ENCODE measurements around the gene PAX4.

Gene PAX4

DNA sequence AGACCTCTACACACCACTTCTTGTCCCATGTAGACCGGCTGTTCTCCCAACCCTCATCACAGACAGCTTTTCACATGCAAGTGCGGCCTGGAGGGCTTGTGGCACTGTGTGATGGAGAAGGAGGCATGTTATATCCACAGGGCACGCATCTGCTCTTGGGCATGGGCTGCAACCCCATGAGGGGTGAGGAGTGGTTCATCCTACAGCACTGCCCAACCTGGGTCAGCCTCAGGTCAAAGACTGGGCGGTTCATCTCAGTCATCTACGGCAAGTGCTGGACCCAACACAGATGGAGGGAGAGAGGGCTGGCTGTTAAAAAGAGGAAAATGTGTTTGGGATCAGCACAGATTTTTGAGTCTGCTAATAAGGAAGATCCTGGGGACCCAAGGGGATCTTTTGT lies 22.2 kb downstream of the PAX4 start:
- TF ChIP-seq, protein P1, sequence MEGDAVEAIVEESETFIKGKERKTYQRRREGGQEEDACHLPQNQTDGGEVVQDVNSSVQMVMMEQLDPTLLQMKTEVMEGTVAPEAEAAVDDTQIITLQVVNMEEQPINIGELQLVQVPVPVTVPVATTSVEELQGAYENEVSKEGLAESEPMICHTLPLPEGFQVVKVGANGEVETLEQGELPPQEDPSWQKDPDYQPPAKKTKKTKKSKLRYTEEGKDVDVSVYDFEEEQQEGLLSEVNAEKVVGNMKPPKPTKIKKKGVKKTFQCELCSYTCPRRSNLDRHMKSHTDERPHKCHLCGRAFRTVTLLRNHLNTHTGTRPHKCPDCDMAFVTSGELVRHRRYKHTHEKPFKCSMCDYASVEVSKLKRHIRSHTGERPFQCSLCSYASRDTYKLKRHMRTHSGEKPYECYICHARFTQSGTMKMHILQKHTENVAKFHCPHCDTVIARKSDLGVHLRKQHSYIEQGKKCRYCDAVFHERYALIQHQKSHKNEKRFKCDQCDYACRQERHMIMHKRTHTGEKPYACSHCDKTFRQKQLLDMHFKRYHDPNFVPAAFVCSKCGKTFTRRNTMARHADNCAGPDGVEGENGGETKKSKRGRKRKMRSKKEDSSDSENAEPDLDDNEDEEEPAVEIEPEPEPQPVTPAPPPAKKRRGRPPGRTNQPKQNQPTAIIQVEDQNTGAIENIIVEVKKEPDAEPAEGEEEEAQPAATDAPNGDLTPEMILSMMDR (IDR thresholded peaks at IDR 0.05; ENCODE audit: extremely low read depth, insufficient read depth, missing control alignments) = no peak
- in situ Hi-C loops (cut with MboI; ENCODE audit: low pct_unique_long_range_greater_than_20kb, low sequenced_read_pairs, unreplicated experiment) = no loop called here
- no peak for DNase-seq (ENCODE audit: low spot score)

DNA sequence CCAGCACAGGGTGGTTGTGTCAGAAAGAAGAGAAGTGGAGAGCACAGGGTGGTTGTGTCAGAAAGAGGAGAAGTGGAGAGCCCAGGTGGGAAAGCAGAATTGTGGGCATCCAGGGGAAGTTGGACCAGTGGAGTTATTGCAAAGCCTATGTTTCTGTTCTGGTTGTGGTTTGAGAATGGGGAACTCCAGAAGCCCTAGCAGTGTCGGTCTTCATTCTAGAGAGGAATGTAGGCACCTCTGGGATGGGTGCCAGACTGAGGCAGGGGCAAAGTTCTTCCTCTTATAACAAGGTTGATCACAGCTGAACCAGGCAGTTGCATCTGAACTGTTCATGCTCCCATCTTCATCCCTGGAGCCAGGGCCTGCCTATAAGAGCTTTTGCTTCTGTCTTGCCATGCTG lies 23.5 kb downstream of the PAX4 start:
- no peak for DNase-seq (ENCODE audit: low spot score)
- TF ChIP-seq, protein P1 (IDR thresholded peaks at IDR 0.05; ENCODE audit: extremely low read depth, insufficient read depth, missing control alignments) = no peak
- in situ Hi-C loops (cut with MboI; ENCODE audit: low pct_unique_long_range_greater_than_20kb, low sequenced_read_pairs, unreplicated experiment) = no loop called here

DNA sequence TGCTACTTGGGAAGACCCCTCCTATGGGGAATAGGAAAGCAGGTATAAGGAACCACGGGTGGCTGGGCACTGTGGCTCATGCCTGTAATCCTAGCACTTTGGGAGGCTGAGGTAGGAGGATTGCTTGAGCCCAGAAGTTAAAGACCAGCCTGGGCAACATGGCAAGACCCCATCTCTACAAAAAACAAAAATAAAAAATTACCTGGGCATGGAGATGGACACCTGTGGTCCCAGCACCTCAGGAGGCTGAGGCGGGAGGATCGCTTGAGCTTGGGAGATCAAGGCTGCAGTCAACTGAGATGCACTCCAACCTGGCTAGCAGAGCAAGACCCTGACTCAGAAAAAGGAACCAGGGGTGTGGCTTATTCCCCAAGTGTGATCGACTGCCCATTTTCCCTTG lies 25.4 kb downstream of the PAX4 start:
- DNase-seq (ENCODE audit: low spot score) = no peak
- in situ Hi-C loops (cut with MboI; ENCODE audit: low pct_unique_long_range_greater_than_20kb, low sequenced_read_pairs, unreplicated experiment) = no loop called here
- TF ChIP-seq, protein P1 (IDR thresholded peaks at IDR 0.05; ENCODE audit: extremely low read depth, insufficient read depth, missing control alignments) = no peak

DNA sequence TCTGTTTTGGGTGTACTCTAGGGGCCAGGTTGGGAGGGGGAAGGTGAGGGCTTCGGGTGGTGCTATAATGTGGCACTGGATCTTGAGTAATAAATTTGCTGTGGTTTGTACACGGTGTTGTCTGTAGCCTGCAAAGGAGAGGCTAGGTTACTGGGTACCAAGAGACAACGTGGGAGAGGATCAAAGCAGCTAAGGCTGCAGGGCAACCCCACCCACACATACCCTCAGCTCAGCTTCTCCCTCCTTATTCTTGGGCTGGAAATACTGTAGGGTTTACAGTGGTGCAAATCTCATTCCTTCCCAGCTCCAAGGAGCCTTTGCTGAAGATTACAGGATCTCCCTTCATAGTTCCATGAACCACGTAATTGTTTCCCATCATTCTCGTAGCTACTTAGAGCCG lies 26.4 kb downstream of the PAX4 start:
- no peak for DNase-seq (ENCODE audit: low spot score)
- TF ChIP-seq, protein P1 (IDR thresholded peaks at IDR 0.05; ENCODE audit: extremely low read depth, insufficient read depth, missing control alignments) = no peak
- in situ Hi-C loops (cut with MboI; ENCODE audit: low pct_unique_long_range_greater_than_20kb, low sequenced_read_pairs, unreplicated experiment) = no loop called here

DNA sequence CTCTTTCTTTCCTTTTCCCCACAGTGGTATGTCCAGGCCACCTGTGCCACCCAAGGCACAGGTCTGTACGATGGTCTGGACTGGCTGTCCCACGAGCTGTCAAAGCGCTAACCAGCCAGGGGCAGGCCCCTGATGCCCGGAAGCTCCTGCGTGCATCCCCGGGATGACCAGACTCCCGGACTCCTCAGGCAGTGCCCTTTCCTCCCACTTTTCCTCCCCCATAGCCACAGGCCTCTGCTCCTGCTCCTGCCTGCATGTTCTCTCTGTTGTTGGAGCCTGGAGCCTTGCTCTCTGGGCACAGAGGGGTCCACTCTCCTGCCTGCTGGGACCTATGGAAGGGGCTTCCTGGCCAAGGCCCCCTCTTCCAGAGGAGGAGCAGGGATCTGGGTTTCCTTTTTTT lies 26.8 kb downstream of the PAX4 start:
- TF ChIP-seq, protein P1 (IDR thresholded peaks at IDR 0.05; ENCODE audit: extremely low read depth, insufficient read depth, missing control alignments) = no peak
- in situ Hi-C loops (cut with MboI; ENCODE audit: low pct_unique_long_range_greater_than_20kb, low sequenced_read_pairs, unreplicated experiment) = no loop called here

DNA sequence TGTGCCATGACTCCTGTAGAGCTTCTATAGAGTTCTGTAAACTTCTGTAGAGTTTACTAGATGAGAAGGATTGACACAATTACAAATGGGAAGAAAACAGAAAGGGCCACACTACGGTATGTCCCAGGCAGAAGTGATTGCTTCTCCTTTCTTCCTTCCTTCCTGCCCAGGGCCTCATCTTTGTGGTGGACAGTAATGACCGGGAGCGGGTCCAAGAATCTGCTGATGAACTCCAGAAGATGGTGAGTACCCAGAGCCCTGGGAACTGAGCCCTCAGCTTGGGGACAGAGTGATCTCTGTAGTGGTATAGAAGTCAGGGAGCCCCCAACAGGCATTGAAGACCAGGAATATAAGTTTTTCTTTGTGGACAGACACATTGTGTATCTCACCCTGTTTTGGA lies 28.0 kb downstream of the PAX4 start:
- DNase-seq (ENCODE audit: low spot score) = no peak
- TF ChIP-seq, protein P1 (IDR thresholded peaks at IDR 0.05; ENCODE audit: extremely low read depth, insufficient read depth, missing control alignments) = no peak
- in situ Hi-C loops (cut with MboI; ENCODE audit: low pct_unique_long_range_greater_than_20kb, low sequenced_read_pairs, unreplicated experiment) = no loop called here

More for the DNA sequence above, 26.8 kb downstream of the PAX4 start:
- no peak for DNase-seq (ENCODE audit: low spot score)
